A673 (cell line): Measurements from ENCODE around the gene FBXL7. TPM values are rescaled to one million over a fixed set of nuclear protein-coding genes. Genes with fewer than 3 reads are reported as not detected.

Experiments
- BruUV-seq: library from RNA; stranded (reverse); fragments of 400-500 nt; replicated peaks from 2 replicates; lab custom pipeline; 2021; lab: Mats Ljungman, UMichigan
- CTCF ChIA-PET: fragments of 300-600 bp; sonication (Branson Sonifier 250); formaldehyde crosslinking; loops from one replicate; lab custom pipeline; 2022; ENCODE audit warnings: antibody characterized with exemption; lab: Charles Lee
- POLR2A ChIA-PET: fragments of 300-600 bp; sonication (Branson Sonifier 250); formaldehyde crosslinking; loops from one replicate; lab custom pipeline; 2022; ENCODE audit warnings: antibody characterized with exemption; ENCODE audit not compliant: low non-redundant PET; lab: Charles Lee
- DNase-seq: peaks from one replicate; pipeline ENCODE4 v3.0.0-alpha.2; 2015; ENCODE audit warnings: low spot score
- H3K27ac ChIP-seq: fragments of 200-600 bp; sonication (generic); 2 replicates; pipeline ENCODE4 v1.5.1; 2016; ENCODE audit warnings: mixed run types, low read depth, mild to moderate bottlenecking, mixed read lengths, antibody characterized with exemption, low read length; ENCODE audit not compliant: poor library complexity, severe bottlenecking
- H3K27me3 ChIP-seq: fragments of 200-600 bp; sonication (generic); replicated peaks from 2 replicates; pipeline ENCODE4 v1.6.1; 2017; ENCODE audit warnings: mixed run types, low read depth, mild to moderate bottlenecking, mixed read lengths, antibody characterized with exemption, low read length; ENCODE audit not compliant: insufficient read depth, poor library complexity
- H3K36me3 ChIP-seq: fragments of 200-600 bp; sonication (generic); 2 replicates; pipeline ENCODE4 v1.6.1; 2016; ENCODE audit warnings: mixed run types, mild to moderate bottlenecking, mixed read lengths, antibody characterized with exemption, low read length; ENCODE audit not compliant: insufficient read depth, poor library complexity, severe bottlenecking
- H3K4me1 ChIP-seq: fragments of 200-600 bp; sonication (generic); 2 replicates; pipeline ENCODE4 v1.6.1; 2017; ENCODE audit warnings: mixed run types, mild to moderate bottlenecking, mixed read lengths, antibody characterized with exemption, low read length; ENCODE audit not compliant: insufficient read depth, poor library complexity, severe bottlenecking
- H3K4me3 ChIP-seq: fragments of 200-600 bp; sonication (generic); 2 replicates; pipeline ENCODE4 v1.5.1; 2016; ENCODE audit warnings: low read depth, mixed run types, mild to moderate bottlenecking, mixed read lengths, low read length; ENCODE audit not compliant: poor library complexity, severe bottlenecking
- H3K9me3 ChIP-seq: fragments of 200-600 bp; sonication (generic); 2 replicates; pipeline ENCODE4 v1.6.1; 2016; ENCODE audit warnings: mixed run types, low read depth, mild to moderate bottlenecking, mixed read lengths, antibody characterized with exemption, low read length; ENCODE audit not compliant: poor library complexity, severe bottlenecking
- CTCF ChIP-seq: fragments of 300-800, 200-600 bp; sonication (generic); conservative IDR thresholded peaks from 2 replicates; pipeline ENCODE4 v1.5.1; 2017; ENCODE audit warnings: low read depth, mild to moderate bottlenecking, antibody characterized with exemption, low read length, moderate library complexity, mixed read lengths
- EZH2 ChIP-seq: fragments of 200-600 bp; sonication (generic); IDR thresholded peaks from 2 replicates; pipeline ENCODE4 v1.6.1; 2017; ENCODE audit warnings: borderline replicate concordance, low read depth, mild to moderate bottlenecking, mixed read lengths, antibody characterized with exemption, low read length; ENCODE audit not compliant: poor library complexity, severe bottlenecking
- intact Hi-C: fragments of 100-400 bp; cut with micrococcal nuclease; formaldehyde crosslinking; loops from one replicate; pipeline ENCODE4 v1.10.0; 2022; ENCODE audit not compliant: unreplicated experiment
- total RNA-seq: library from RNA; stranded (reverse); gene quantifications from 2 replicates; pipeline ENCODE4 v1.2.3, GENCODE V29; 2021

The FBXL7 gene
- total RNA-seq, 1 experiment from 2014 or later, result 5.9 TPM

- peaks cover under 1% of the 10 kb centered on the region for H3K9me3 ChIP-seq
- no peaks in the 10 kb centered on the region for H3K36me3 ChIP-seq
- no peak overlapping the region for H3K4me3 ChIP-seq
- intact Hi-C loops, result no loop called here
- TF ChIP-seq CTCF (no peak), EZH2 (no peak)
- no peaks in the 10 kb centered on the region for H3K4me1 ChIP-seq
- no peak for DNase-seq
- BruUV-seq, result no TSS peak
- H3K27me3 ChIP-seq, result no peaks in the 10 kb centered on the region
- no peak overlapping the region for H3K27ac ChIP-seq
- CTCF ChIA-PET, result no interaction called here
- POLR2A ChIA-PET, result no interaction called here
These were observed 298.0 kb downstream of the FBXL7 start for GRCh38 chr5:15798006-15798405.

- no peak for TF ChIP-seq CTCF
- no peak for TF ChIP-seq EZH2
- no peak for DNase-seq
- no peaks in the 10 kb centered on the region for H3K27me3 ChIP-seq
- H3K4me3 ChIP-seq, result no peak overlapping the region
- H3K36me3 ChIP-seq, result no peaks in the 10 kb centered on the region
- intact Hi-C loops, result no loop called here
- H3K27ac ChIP-seq, result no peak overlapping the region
- no TSS peak for BruUV-seq
- no peaks in the 10 kb centered on the region for H3K4me1 ChIP-seq
- peaks cover 8% of the 10 kb centered on the region for H3K9me3 ChIP-seq
- ChIA-PET POLR2A (no interaction called here), CTCF (no interaction called here)
These were observed 299.0 kb downstream of the FBXL7 start for GRCh38 chr5:15799014-15799413.

- no peaks in the 10 kb centered on the region for H3K4me1 ChIP-seq
- ChIA-PET POLR2A (no interaction called here), CTCF (no interaction called here)
- no peak for DNase-seq
- no peak for TF ChIP-seq EZH2
- no peak overlapping the region for H3K27ac ChIP-seq
- H3K27me3 ChIP-seq, result no peaks in the 10 kb centered on the region
- no TSS peak for BruUV-seq
- H3K9me3 ChIP-seq, result peaks cover 11% of the 10 kb centered on the region
- no peaks in the 10 kb centered on the region for H3K36me3 ChIP-seq
- intact Hi-C loops, result no loop called here
- H3K4me3 ChIP-seq, result no peak overlapping the region
These were observed 299.6 kb downstream of the FBXL7 start for GRCh38 chr5:15799612-15800011.

- ChIA-PET POLR2A (no interaction called here), CTCF (no interaction called here)
- no peak overlapping the region for H3K4me3 ChIP-seq
- no peak for TF ChIP-seq EZH2
- no peak for TF ChIP-seq CTCF
- no TSS peak for BruUV-seq
- H3K27ac ChIP-seq, result no peak overlapping the region
- H3K27me3 ChIP-seq, result no peaks in the 10 kb centered on the region
- H3K36me3 ChIP-seq, result no peaks in the 10 kb centered on the region
- intact Hi-C loops, result no loop called here
- H3K9me3 ChIP-seq, result peaks cover 20% of the 10 kb centered on the region
- DNase-seq, result no peak
- H3K4me1 ChIP-seq, result no peaks in the 10 kb centered on the region
These were observed 303.3 kb downstream of the FBXL7 start for GRCh38 chr5:15803280-15803679.
